Spleen (tissue), 11 donors: ENCODE data around the gene CATSPER4. TPM values are rescaled to one million over a fixed set of nuclear protein-coding genes. Genes with fewer than 3 reads are reported as not detected.

Experiments
- DNase-seq: peaks from one replicate; pipeline ENCODE4 v3.0.0-alpha.2; 2020
- H3K27ac ChIP-seq, 8 donors: fragments of 200-600 bp; sonication (generic) in 7 of 8; 1 replicate in 4 of 8; 2 replicates in 4 of 8; pipeline versions ENCODE4 v1.5.0 to v1.8.0; 2016 to 2021; ENCODE audit warnings: inconsistent platforms in 4 of 8, mild to moderate bottlenecking in 4 of 8, moderate library complexity in 1 of 8
- H3K27me3 ChIP-seq, 7 donors: fragments of 200-600 bp; sonication (generic) in 6 of 7; replicated peaks in 1 of 7; 1 replicate in 4 of 7; 2 replicates in 3 of 7; pipeline versions ENCODE4 v1.5.0 to v1.8.0; 2016 to 2021; ENCODE audit warnings: inconsistent platforms in 3 of 7, mild to moderate bottlenecking in 1 of 7
- H3K36me3 ChIP-seq, 6 donors: fragments of 200-600 bp; sonication (generic) in 5 of 6; 1 replicate in 4 of 6; 2 replicates in 2 of 6; pipeline versions ENCODE4 v1.5.0 to v1.8.0; 2016 to 2021; ENCODE audit warnings: inconsistent platforms in 2 of 6
- H3K4me1 ChIP-seq, 6 donors: fragments of 200-600 bp; sonication (generic) in 5 of 6; 1 replicate in 3 of 6; 2 replicates in 3 of 6; pipeline versions ENCODE4 v1.5.0 to v1.8.0; 2016 to 2021; ENCODE audit warnings: inconsistent platforms in 3 of 6
- H3K4me3 ChIP-seq, 8 donors: fragments of 200-600 bp; sonication (generic) in 7 of 8; 1 replicate in 4 of 8; 2 replicates in 4 of 8; pipeline versions ENCODE4 v1.5.0 to v1.8.0; 2016 to 2021; ENCODE audit warnings: inconsistent platforms in 4 of 8, mild to moderate bottlenecking in 4 of 8, moderate library complexity in 2 of 8
- H3K9me3 ChIP-seq, 8 donors: fragments of 200-600 bp; sonication (generic) in 7 of 8; 1 replicate in 4 of 8; 2 replicates in 4 of 8; pipeline versions ENCODE4 v1.5.0 to v1.8.0; 2016 to 2021; ENCODE audit warnings: inconsistent platforms in 4 of 8
- CTCF ChIP-seq, 11 experiments: fragments of 200-600 bp in 7 of 11; fragments of 450-650 bp in 4 of 11; sonication (generic) in 4 of 11; IDR thresholded peaks in 8 of 11; conservative IDR thresholded peaks in 3 of 11; 1 replicate in 7 of 11; 2 replicates in 4 of 11; pipeline versions ENCODE4 v1.4.0 to v1.8.0; 2016 to 2021; ENCODE audit warnings: antibody characterized with exemption in 11 of 11, inconsistent platforms in 4 of 11, mild to moderate bottlenecking in 1 of 11
- POLR2A ChIP-seq, 3 donors: fragments of 450-650 bp; IDR thresholded peaks; one replicate each; pipeline ENCODE4 v1.5.1; 2017; ENCODE audit warnings: antibody characterized with exemption in 3 of 3, mild to moderate bottlenecking in 1 of 3
- POLR2AphosphoS5 ChIP-seq, 3 donors: sonication (generic); formaldehyde crosslinking; IDR thresholded peaks; one replicate each; pipeline ENCODE4 v1.5.1; 2017; ENCODE audit warnings: antibody characterized with exemption in 3 of 3
- WGBS, 5 donors: extraction: QIAGEN DNeasy Blood & Tissue Kit in 3 of 5; methylation state at CpG; one replicate each; pipeline versions ENCODE4 v1.1.5 to v1.1.7; 2013 to 2018; 5-methylcytosine and 5-hydroxymethylcytosine counted together
- intact Hi-C: fragments of 100-400 bp; cut with DNase I; formaldehyde crosslinking; loops from one replicate; pipeline ENCODE4 v1.15.0; 2023; ENCODE audit warnings: low total_unique reads
- polyA plus RNA-seq, 3 donors: library from polyadenylated mRNA; stranded (reverse); fragments of 200-250 nt; gene quantifications; one replicate each; pipeline ENCODE4 v1.2.1, GENCODE V29; 2013
- total RNA-seq, 7 donors: library from RNA; depleted of rRNA in 3 of 7; stranded (reverse); fragments of >200 nt in 3 of 7; fragmentation: NEBNext Ultra II Directional in 4 of 7; extraction: Animal tissue kit (Norgen Biotek cat#: 25700) in 4 of 7; gene quantifications; one replicate each; pipeline versions ENCODE4 v1.1.0 to v1.2.1, GENCODE V29; 2016 to 2021
- donor health status: healthy with polysubstance abuse.
- donor health status: DM: no; HTN: no; CAD: no; lungs with moderate emphysema.
- donor health status: DM: no; HTN: no; CAD: no.
- donor health status: Bipolar disorder and iron deficiency.
- donor health status: healthy.
- donor health status: DM: no; HTN: no; CAD: no.
- donor health status: DM: yes; HTN: yes; CAD: no.

The CATSPER4 gene
- total and polyA plus RNA-seq, 10 donors, result 0.03 TPM; not detected in 9

- H3K9me3 ChIP-seq, result no peaks in the 10 kb centered on the region
- peak overlapping the region in 1 of 8 donors; percentile 8 for H3K4me3 ChIP-seq
- intact Hi-C loops, result no loop called here
Measured at GRCh38 chr1:26155370-26156284, 34.8 kb upstream of the CATSPER4 start.

GRCh38 chr1:26156285-26157038 is 33.9 kb upstream of the CATSPER4 start:
- H3K9me3 ChIP-seq, result no peaks in the 10 kb centered on the region
- H3K27ac ChIP-seq, result no peak overlapping the region
- H3K4me3 ChIP-seq, result peak overlapping the region in 2 of 8 donors; percentile 1 to 8
- H3K36me3 ChIP-seq, result no peaks in the 10 kb centered on the region
- intact Hi-C loops, result no loop called here
- 17 to 36% (median 19%) methylated on average over 8 to 12 of the region's 12 CpGs for WGBS, 5 donors
- peaks cover 10 to 60% (median 29%) of the 10 kb centered on the region in 6 donors for H3K4me1 ChIP-seq
- TF ChIP-seq POLR2A (IDR thresholded peaks at IDR 0.05) (no peak), POLR2AphosphoS5 (IDR thresholded peaks at IDR 0.05) (peak in 1 of 3 donors; percentile 44)
- DNase-seq, result peak; percentile 50
- peaks cover 0 to 70% (median 26%) of the 10 kb centered on the region in 7 donors for H3K27me3 ChIP-seq

More at GRCh38 chr1:26155370-26156284, 34.8 kb upstream of the CATSPER4 start:
- Histone ChIP-seq H3K27ac (no peak overlapping the region), H3K4me1 (peaks cover 5 to 51% (median 22%) of the 10 kb centered on the region in 6 donors), H3K27me3 (peaks cover 0 to 61% (median 22%) of the 10 kb centered on the region in 7 donors), H3K36me3 (no peaks in the 10 kb centered on the region)
- no peak for DNase-seq
- WGBS, 5 donors, result 46 to 60% (median 47%) methylated on average over 21 of the region's 21 CpGs
- no peak for TF ChIP-seq POLR2A (IDR thresholded peaks at IDR 0.05)
- TF ChIP-seq POLR2AphosphoS5 (IDR thresholded peaks at IDR 0.05), result peak in 1 of 3 donors; percentile 11
- no peak for TF ChIP-seq CTCF (IDR thresholded peaks at IDR 0.05 in 8 of 11, conservative IDR thresholded peaks at IDR 0.05 in 3 of 11)

- TF ChIP-seq POLR2A (IDR thresholded peaks at IDR 0.05) (no peak), POLR2AphosphoS5 (IDR thresholded peaks at IDR 0.05) (no peak), CTCF (IDR thresholded peaks at IDR 0.05 in 8 of 11, conservative IDR thresholded peaks at IDR 0.05 in 3 of 11) (no peak)
- Histone ChIP-seq H3K4me3 (peak overlapping the region in 2 of 8 donors; percentile 52 to 71), H3K9me3 (no peaks in the 10 kb centered on the region), H3K27ac (peak overlapping the region in 1 of 8 donors; percentile 68), H3K36me3 (no peaks in the 10 kb centered on the region), H3K27me3 (peaks cover 0 to 87% (median 35%) of the 10 kb centered on the region in 7 donors), H3K4me1 (peaks cover 15 to 76% (median 41%) of the 10 kb centered on the region in 6 donors)
- DNase-seq, result peak; percentile 28
- intact Hi-C loops, result no loop called here
- 75 to 90% (median 85%) methylated on average over 3 to 5 of the region's 5 CpGs for WGBS, 5 donors
Measured at GRCh38 chr1:26158271-26158907, 32.0 kb upstream of the CATSPER4 start.
